ENCODE data around the gene C9orf40. TPM values are rescaled to one million over a fixed set of nuclear protein-coding genes. Genes with fewer than 3 reads are reported as not detected.

Gene C9orf40
- total and polyA plus RNA-seq, 4 donors, result 1.3 to 21.8 (median 1.6) TPM

DNA sequence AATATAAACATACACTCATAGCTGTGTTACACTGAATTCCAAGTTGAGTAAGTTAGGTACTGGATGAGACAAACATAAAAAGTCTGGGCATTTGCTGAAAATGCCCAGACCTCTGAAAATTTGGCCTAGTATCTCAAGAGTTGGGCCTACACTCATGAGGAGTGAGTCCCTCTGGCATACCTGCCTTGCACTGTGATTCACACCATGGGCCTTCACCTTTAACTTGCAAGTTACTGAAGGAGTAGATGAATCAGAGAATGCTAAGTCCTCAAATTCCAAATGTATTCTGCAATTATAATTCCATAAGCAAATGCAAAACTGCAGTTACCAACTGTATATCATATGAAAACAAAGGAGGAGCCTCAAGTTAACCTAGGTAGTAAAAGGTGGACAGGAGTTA is 32.3 kb upstream of the C9orf40 start:
- TF ChIP-seq GABPA (IDR thresholded peaks at IDR 0.05 in 1 of 2, conservative IDR thresholded peaks at IDR 0.05 in 1 of 2), result no peak
- TF ChIP-seq RXRA (IDR thresholded peaks at IDR 0.05), result no peak
- TF ChIP-seq, protein P1, sequence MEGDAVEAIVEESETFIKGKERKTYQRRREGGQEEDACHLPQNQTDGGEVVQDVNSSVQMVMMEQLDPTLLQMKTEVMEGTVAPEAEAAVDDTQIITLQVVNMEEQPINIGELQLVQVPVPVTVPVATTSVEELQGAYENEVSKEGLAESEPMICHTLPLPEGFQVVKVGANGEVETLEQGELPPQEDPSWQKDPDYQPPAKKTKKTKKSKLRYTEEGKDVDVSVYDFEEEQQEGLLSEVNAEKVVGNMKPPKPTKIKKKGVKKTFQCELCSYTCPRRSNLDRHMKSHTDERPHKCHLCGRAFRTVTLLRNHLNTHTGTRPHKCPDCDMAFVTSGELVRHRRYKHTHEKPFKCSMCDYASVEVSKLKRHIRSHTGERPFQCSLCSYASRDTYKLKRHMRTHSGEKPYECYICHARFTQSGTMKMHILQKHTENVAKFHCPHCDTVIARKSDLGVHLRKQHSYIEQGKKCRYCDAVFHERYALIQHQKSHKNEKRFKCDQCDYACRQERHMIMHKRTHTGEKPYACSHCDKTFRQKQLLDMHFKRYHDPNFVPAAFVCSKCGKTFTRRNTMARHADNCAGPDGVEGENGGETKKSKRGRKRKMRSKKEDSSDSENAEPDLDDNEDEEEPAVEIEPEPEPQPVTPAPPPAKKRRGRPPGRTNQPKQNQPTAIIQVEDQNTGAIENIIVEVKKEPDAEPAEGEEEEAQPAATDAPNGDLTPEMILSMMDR (IDR thresholded peaks at IDR 0.05; ENCODE audit: low read depth, low read length, missing input control), result no peak
- TF ChIP-seq, protein P2, sequence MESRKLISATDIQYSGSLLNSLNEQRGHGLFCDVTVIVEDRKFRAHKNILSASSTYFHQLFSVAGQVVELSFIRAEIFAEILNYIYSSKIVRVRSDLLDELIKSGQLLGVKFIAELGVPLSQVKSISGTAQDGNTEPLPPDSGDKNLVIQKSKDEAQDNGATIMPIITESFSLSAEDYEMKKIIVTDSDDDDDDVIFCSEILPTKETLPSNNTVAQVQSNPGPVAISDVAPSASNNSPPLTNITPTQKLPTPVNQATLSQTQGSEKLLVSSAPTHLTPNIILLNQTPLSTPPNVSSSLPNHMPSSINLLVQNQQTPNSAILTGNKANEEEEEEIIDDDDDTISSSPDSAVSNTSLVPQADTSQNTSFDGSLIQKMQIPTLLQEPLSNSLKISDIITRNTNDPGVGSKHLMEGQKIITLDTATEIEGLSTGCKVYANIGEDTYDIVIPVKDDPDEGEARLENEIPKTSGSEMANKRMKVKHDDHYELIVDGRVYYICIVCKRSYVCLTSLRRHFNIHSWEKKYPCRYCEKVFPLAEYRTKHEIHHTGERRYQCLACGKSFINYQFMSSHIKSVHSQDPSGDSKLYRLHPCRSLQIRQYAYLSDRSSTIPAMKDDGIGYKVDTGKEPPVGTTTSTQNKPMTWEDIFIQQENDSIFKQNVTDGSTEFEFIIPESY (IDR thresholded peaks at IDR 0.05), result no peak
- TF ChIP-seq, protein P3, sequence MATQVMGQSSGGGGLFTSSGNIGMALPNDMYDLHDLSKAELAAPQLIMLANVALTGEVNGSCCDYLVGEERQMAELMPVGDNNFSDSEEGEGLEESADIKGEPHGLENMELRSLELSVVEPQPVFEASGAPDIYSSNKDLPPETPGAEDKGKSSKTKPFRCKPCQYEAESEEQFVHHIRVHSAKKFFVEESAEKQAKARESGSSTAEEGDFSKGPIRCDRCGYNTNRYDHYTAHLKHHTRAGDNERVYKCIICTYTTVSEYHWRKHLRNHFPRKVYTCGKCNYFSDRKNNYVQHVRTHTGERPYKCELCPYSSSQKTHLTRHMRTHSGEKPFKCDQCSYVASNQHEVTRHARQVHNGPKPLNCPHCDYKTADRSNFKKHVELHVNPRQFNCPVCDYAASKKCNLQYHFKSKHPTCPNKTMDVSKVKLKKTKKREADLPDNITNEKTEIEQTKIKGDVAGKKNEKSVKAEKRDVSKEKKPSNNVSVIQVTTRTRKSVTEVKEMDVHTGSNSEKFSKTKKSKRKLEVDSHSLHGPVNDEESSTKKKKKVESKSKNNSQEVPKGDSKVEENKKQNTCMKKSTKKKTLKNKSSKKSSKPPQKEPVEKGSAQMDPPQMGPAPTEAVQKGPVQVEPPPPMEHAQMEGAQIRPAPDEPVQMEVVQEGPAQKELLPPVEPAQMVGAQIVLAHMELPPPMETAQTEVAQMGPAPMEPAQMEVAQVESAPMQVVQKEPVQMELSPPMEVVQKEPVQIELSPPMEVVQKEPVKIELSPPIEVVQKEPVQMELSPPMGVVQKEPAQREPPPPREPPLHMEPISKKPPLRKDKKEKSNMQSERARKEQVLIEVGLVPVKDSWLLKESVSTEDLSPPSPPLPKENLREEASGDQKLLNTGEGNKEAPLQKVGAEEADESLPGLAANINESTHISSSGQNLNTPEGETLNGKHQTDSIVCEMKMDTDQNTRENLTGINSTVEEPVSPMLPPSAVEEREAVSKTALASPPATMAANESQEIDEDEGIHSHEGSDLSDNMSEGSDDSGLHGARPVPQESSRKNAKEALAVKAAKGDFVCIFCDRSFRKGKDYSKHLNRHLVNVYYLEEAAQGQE (IDR thresholded peaks at IDR 0.05), result no peak
- no peak for TF ChIP-seq RAD21 (IDR thresholded peaks at IDR 0.05)
- TF ChIP-seq, protein P4, sequence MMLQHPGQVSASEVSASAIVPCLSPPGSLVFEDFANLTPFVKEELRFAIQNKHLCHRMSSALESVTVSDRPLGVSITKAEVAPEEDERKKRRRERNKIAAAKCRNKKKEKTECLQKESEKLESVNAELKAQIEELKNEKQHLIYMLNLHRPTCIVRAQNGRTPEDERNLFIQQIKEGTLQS (IDR thresholded peaks at IDR 0.05), result no peak
- TF ChIP-seq NR2F2 (IDR thresholded peaks at IDR 0.05), result no peak
- Histone ChIP-seq H3K27ac (ENCODE audit: low read depth in 1 of 2, low read length in 2 of 2) (no peak overlapping the region), H3K9me3 (ENCODE audit: control insufficient read depth in 4 of 4, low read length in 3 of 4) (no peaks in the 10 kb centered on the region), H3K36me3 (ENCODE audit: control insufficient read depth in 4 of 4, insufficient read depth in 3 of 4, low read depth in 1 of 4, low read length in 3 of 4) (peaks cover 0 to 4% (median 0%) of the 10 kb centered on the region in 4 donors), H3K4me3 (ENCODE audit: low read depth in 1 of 3, low read length in 3 of 3) (no peak overlapping the region), H3K9ac (ENCODE audit: low read depth in 1 of 2, low read length in 2 of 2) (no peak overlapping the region), H3K4me1 (ENCODE audit: control insufficient read depth in 4 of 4, insufficient read depth in 4 of 4, low read length in 3 of 4) (peaks cover 0 to 2% (median 0%) of the 10 kb centered on the region in 4 donors), H3K27me3 (ENCODE audit: control insufficient read depth in 4 of 4, insufficient read depth in 4 of 4, low read length in 3 of 4) (no peaks in the 10 kb centered on the region)
- no peak for DNase-seq (ENCODE audit: low spot score)

DNA sequence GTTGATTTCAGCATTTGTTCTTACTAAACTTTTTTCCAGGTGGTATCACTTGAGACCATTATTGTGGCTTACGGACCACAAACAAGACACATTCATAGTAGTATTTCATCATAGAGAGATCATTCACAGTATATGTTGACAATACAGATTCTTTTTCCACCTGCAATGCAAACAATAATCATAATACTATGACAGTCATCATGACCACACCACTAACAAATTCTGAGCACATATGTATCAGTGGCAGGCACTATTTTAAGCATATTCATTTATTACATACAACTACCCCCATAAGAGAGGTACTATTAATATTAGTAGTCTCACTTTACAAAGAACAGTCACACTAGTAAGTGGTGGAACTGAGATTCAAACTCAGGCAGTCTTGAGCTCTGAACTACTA is 31.0 kb upstream of the C9orf40 start:
- Histone ChIP-seq H3K4me1 (ENCODE audit: control insufficient read depth in 4 of 4, insufficient read depth in 4 of 4, low read length in 3 of 4) (no peaks in the 10 kb centered on the region), H3K27me3 (ENCODE audit: control insufficient read depth in 4 of 4, insufficient read depth in 4 of 4, low read length in 3 of 4) (no peaks in the 10 kb centered on the region), H3K27ac (ENCODE audit: low read depth in 1 of 2, low read length in 2 of 2) (no peak overlapping the region), H3K9ac (ENCODE audit: low read depth in 1 of 2, low read length in 2 of 2) (no peak overlapping the region), H3K36me3 (ENCODE audit: control insufficient read depth in 4 of 4, insufficient read depth in 3 of 4, low read depth in 1 of 4, low read length in 3 of 4) (peaks cover 0 to 4% (median 0%) of the 10 kb centered on the region in 4 donors), H3K4me3 (ENCODE audit: low read depth in 1 of 3, low read length in 3 of 3) (no peak overlapping the region), H3K9me3 (ENCODE audit: control insufficient read depth in 4 of 4, low read length in 3 of 4) (no peaks in the 10 kb centered on the region)
- WGBS, result 99% methylated on average over 1 of the region's 1 CpG
- no peak for TF ChIP-seq NR2F2 (IDR thresholded peaks at IDR 0.05)
- TF ChIP-seq, protein P1 (IDR thresholded peaks at IDR 0.05; ENCODE audit: low read depth, low read length, missing input control), result no peak
- TF ChIP-seq GABPA (IDR thresholded peaks at IDR 0.05 in 1 of 2, conservative IDR thresholded peaks at IDR 0.05 in 1 of 2), result no peak
- TF ChIP-seq SP1 (IDR thresholded peaks at IDR 0.05), result no peak
- DNase-seq (ENCODE audit: low spot score), result no peak
